Stimulated activated CD4-positive, alpha-beta T cell treated with anti-CD3 and anti-CD28 coated beads, Interleukin-2, amount 100 ng/mL, for 48 hours (primary cell): Measurements from ENCODE around the gene CDH23.

Experiments
- DNase-seq, 2 donors: peaks; one replicate each; pipeline ENCODE4 v3.0.0-alpha.2; 2020

The CDH23 gene

DNA sequence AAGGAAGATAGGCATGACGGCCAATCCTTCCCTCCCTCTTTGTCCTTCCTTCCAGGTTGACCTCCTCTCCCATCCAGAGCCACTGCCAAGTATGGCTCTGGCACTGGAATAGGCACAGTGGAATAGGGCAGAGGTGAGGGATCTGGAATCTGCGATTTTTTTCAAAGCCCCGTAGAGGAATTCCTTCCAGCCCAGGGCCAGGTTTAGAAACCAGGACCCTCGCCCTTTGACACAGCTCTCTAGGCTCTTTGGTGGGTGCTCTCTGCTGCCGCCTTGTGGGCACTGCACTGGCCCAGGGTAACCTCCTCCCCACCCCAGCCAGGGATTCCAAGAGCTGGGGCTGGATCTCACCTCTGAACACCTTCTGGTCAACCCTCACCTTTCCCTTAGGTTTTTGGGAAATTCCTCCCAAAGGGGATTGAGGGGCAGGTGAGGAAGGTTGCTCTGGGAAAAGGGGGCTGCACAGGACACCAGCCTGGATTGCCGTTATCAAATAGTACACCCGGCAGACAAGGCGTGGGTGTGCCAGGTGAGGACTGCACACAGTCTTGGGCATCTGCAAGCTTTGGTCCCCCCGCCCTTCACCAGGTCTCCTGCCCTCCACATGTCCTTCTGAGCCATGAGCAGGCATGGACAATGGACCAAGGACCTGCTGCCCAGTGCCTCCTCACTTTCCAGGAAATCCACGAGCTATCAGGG lies 300.1 kb downstream of the CDH23 start:
- DNase-seq: peak; percentile 65 to 73

DNA sequence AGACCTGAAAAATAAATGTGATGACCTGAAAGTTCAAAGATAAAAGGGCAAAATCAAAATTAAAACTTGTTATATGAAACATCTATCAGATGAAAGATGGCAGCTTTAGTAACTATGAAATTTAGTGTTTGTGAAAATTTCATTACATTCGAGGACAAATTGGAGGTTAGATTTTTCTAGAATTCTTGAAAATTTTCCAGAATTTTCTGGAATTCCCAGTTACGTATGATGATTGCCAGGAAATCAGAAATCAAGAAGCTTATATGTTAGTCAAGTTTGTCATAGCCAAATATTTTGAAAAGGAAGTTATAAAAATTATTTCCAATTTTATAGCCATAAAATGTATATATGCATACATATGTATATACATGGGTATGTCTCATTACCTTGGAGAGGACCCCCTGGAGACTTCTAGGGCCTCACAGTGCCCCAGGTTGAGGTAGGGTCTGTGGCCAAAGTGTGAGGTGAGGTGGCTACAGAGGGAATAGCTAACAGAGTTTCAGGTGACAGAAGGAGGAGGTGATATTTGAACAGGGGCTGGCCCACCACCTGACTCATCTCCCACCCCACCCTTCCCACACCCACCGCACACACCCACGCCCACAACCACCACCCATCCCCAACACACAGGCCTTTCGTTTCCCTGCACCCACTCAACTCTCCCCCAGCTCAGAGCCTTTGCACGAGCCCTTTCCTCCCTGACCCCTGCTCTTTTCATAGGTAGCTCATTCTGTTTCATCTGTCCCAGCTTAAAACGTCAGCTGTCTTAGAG lies 301.4 kb downstream of the CDH23 start:
- DNase-seq: no peak

DNA sequence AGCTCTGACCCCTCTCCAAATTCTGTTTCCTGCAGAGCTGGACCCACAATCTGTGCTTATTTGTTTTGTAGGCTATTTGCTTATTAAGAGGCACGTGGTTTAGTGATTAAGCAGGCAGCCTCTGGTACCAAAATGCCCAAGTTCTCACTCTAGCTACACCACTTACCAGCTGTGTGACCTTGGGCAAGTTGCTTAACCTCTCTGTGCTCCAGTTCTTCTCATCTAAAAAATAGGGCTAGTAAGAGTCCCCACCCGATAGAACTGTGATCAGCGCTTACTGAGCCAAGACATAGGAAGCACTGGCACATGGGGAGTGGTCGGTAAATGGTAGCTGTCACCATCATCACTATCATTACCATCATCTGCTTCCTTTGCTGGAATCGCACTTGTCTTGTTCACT lies 302.0 kb downstream of the CDH23 start:
- DNase-seq: no peak

DNA sequence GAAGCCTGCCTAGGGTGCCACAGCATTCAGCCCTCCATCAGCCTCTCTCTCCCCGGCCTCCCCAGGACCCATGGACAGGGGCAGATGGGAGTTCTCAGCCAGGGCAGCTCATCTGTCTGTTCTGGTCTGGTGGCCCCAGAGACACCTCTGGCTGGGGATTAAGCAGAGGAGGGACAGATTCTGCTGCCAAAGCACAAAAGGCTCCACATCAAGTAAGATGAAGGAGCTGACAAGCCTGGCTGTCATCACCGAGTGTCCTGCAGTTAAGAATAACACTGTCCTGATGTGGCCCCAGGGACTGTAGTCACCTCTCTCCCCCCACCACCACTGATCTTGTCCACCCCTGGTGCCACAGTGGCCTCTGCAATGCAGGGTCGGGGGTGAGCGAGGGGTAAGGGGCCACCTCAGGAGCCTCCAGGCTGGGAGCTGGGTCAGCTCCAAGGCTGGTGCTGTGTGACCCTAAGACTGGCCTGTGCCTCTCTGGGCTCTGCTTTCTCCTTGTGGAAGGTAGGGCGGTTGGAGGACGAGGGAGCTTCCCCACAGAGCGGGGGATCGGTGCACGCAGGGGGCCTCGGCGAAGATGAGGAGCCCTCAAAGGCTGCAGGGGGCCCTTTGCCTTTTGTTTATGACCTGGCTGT lies 304.1 kb downstream of the CDH23 start:
- no peak for DNase-seq

DNA sequence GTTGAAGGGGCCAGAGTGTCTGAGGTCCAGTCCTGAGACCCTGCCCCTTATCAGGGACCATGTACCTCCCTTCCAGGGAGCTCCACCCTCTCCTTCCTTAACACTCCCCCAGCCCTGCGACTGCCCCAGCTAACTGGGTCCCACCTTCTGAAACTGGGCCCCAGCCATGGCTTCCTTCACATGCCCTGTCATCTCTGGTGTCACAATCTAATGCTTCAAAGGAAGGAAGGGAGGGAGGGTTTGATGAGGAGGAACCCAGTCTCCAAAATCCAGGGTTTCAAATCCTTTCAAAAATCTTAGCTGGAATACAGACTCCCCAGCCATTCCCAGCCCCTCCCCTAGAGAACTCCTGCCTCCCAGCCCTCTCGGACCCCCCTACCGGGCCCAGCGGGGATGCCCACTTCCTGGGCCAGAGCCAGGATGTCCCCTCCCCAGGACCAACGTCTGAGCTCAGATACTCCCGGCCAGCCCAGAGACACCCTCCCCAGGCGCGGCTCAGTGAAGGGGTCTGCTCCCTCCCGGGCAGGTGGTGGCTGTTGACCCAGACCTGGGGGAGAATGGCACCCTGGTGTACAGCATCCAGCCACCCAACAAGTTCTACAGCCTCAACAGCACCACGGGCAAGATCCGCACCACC lies 304.9 kb downstream of the CDH23 start:
- DNase-seq: no peak

DNA sequence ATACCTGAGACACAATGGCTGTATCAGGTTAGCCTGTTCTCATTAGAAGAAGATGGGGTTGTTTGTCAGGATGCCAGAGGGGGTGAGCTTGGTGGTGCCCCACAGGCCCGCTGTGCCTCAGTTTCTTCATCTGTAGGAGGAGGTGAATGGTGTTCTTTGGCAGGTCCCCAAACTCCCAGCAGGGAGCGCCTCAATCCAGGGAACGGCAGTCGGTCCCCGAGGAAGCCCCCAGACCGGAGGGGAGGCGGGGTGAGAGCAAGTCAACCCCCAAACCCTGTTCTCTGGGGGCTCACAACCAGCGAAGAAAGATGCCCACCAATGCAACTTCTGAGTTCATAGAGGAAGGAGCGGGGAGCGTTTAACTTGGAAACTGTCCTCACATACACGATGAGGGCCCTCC lies 306.9 kb downstream of the CDH23 start:
- no peak for DNase-seq

DNA sequence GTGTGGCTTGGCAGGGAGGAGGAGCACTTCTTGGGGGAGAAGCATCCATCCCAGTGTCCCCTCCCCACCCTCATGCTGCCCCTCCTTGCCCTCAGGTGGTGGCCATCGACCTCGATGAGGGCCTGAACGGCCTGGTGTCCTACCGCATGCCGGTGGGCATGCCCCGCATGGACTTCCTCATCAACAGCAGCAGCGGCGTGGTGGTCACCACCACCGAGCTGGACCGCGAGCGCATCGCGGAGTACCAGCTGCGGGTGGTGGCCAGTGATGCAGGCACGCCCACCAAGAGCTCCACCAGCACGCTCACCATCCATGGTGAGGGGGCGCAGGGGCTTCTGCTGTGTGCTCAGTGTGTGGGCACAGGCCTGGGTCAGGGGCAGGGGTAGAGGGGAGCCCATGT lies 308.1 kb downstream of the CDH23 start:
- no peak for DNase-seq

DNA sequence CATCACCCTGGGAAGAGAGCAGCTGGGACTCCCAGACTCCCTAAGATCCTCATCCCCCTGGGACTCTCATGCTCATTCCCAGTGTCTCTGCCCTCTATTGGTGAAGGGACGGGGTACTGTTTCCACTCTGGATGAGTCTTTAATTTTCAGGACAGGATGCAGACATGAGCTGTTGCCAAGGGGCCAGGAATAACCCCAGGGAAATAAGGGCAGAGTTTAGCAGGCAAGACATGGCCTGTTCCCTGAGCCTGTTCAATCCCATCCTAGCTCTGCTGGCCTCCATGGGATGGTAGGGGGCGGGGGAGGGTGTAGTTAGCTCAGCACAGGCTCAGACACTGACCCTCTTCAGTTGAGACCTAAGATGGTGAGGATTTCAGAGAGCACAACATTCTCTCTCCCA lies 308.9 kb downstream of the CDH23 start:
- no peak for DNase-seq

DNA sequence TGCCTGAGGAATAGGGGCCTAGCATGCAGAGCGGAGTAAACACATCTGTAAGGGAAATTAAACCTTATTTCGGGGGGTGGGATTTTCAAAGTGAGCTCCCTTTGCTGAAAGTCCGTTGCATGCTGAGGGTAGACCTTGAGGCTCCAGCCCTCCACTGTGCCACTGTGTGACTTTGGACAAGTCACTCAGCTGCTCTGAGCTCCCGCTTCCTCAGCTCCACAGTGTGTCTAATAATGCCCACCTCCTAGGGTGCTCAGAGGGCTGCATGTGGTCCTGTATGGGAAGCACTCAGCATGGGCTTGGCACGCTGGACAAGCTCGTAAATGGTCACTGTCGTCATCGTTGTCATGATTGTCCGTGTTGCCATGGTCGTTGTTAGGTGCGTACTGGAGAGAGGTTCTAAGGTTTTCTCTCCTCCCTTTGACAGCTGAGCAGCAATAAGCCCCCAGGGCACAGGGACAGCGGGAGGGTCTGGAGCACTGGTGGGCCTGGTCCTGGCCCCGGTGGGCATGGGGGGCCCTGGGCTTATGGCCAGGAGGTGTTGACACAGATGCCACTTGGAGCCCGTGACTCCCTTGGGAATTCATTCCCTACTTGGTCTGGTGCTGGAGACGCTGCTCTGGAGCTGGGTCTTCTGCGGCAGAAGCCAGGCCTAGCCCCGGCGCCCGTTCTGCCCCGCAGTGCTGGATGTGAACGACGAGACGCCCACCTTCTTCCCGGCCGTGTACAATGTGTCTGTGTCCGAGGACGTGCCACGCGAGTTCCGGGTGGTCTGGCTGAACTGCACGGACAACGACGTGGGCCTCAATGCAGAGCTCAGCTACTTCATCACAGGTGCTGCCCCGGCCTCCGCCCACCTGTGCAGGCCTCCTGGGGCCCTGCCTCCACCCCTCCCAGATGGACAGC lies 309.7 kb downstream of the CDH23 start:
- DNase-seq: no peak

DNA sequence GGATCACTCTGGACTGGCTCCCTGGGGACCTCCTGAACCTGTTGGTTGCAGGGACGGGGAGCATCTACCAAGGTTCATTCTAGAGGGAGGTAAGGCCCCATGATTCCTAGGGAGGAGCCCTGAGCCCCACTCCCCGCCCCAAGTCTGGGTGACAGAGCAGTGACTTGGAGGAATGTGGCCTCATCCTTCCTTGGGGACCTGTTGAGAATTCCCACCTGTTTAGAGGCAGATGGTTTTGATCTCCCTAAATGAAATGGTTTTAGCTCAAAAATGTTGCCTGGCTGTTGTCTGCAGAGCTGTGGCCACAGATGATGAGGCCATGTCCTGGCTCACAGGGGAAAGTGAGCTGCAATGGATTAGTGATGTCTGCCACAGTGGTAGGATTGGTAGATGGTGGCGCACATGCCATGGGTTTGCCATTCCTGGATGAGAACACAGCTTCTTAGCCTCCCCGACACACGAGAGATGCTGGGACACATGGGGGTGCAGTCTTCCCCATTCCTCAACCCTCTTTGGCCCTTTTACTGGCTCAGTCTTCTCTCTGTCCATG lies 310.6 kb downstream of the CDH23 start:
- DNase-seq: no peak

DNA sequence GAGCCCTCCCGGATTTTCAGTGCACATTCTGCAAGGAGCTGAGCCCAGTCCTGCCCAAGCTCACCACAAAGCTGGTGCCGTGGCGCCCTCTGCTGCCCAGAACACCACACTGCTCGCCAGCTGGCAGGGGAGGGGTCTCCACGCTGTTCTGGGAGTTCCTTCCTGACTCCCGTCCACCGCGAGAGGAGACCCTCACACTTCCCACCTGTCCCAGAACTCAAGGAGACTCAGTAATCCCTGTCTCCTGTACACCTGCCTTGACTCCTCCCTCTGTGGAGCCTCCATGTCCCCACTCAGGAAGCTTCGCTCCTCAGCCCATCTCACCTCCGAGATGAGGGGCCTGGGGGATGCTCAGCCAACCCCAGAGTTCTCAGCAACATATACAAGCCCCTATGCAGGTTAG lies 311.6 kb downstream of the CDH23 start:
- peak; percentile 68 to 79 for DNase-seq

DNA sequence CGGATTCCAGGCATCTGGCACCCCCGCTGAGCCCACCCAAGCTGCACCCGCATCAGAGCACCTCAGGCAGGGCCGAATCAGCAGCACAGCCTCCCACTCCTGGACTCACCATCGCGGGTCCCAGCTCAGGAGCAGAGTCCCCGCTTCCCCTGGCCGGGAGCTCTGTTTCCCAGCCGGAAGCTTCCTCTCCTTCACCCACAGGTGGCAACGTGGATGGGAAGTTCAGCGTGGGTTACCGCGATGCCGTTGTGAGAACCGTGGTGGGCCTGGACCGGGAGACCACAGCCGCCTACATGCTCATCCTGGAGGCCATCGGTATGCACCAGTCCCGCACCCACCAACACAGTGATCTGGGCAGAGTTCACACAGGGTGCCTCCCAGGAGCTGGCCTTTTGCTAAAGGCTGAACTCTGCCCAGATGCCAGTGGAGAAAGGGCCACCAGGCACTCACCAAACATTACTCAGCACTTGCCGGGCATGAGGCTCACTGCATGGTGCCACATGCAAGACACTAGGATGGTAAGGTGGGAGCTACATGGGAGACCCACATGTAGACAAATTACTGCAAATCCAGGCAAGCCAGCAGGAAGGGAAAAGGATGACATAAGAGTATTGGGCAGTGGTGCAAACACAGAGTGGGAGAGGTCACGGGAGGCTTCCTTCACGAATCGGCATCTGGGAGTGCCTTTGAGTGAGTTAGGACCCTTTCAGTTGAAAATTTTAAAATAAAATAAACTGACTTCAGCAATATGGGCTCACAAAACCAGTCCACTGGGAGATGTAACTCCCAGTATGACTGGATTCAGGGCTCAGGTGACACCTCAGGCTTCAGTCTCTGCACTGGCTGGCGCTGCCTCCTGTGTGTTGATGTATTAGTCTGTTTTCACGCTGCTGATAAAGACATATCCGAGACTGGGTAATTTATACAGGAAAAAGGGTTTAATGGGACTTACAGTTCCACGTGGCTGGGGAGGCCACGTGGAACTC lies 312.5 kb downstream of the CDH23 start:
- no peak for DNase-seq

DNA sequence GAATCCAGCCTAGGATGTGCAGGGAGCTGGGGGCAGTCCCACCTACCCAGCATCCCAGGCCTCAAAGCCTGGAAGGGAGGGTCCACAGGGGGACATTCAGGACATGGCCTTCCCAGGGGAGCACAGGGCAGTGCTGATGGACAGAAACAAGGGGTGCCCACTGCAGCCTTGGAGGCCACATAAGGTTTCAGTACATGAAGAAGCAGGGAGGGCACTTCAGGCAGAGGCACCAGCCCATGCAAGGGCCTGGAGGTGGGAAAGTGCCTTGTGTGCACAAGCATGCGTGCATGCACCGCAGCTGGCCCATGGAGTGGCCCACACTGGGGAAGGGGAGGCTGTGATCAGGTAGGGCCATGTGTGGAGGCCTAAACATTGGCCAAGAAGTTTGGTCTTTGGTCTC lies 313.8 kb downstream of the CDH23 start:
- DNase-seq: no peak

DNA sequence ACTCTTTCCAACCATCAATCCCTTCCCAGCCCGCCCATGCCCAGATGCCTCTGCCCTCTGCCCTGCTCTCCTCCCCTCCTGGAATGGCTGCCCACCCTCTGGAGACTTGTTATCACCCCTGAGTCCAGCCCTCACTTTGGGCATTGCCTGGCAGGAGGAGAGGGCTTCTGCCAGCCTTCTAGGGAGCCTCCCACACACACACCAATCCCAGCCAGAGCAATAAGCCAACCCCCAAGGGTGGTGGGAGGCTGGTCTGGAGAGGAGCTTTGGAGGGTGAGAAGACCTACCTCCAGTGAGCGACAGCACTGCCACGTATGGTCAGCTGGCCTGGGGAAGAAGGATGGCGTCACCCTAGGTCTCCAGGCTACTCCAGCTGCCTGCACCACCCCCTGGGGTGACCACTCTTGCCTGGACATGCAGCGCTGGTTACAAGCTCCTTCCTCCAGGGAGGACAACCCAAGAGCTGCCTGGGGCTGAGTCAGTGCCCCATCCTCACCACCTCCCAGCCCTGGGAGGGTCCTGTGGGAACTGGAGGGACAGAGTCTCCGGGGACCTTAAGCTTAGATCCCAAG lies 314.4 kb downstream of the CDH23 start:
- DNase-seq: no peak

DNA sequence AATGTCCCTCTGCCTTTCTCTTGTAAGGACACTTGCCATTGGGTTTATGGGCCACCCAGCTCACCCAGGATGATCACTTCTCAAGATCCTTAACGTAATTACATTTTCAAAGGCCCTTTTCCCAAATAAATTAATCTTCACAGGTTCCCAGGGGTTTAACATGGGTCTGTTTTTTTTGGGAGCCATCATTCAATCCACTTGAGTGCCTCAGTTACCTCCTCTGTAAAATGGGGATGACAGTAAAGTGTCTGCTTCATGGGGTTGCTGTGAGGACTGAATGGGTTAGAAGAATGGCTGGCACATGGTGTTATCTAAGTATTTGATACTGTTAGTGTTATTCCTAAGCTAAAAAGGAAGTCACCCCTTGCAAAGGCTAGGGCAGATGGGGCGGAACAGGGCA lies 315.4 kb downstream of the CDH23 start:
- no peak for DNase-seq

DNA sequence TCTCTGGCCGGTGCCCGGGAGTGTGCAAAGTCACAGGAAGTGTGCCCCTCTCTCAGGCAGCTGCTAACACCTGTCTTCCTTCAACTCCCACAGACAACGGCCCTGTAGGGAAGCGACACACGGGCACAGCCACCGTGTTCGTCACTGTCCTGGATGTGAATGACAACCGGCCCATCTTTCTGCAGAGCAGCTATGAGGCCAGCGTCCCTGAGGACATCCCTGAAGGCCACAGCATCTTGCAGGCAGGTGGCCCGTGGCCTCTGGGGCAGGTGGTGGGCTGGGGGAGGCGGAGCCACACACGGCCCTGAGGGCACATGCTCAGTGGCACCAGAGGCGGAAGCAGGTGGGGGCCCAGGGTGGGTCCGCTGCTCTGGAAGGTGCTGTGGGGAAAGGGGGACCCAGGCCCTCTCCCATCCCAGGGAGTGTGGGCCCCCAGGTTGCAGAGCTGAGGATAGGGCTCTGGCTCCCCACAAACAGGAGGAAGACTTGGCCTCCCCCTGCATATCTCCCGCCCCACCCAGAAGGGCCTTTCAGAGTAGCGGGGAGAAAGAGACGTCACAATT lies 315.9 kb downstream of the CDH23 start:
- DNase-seq: no peak

DNA sequence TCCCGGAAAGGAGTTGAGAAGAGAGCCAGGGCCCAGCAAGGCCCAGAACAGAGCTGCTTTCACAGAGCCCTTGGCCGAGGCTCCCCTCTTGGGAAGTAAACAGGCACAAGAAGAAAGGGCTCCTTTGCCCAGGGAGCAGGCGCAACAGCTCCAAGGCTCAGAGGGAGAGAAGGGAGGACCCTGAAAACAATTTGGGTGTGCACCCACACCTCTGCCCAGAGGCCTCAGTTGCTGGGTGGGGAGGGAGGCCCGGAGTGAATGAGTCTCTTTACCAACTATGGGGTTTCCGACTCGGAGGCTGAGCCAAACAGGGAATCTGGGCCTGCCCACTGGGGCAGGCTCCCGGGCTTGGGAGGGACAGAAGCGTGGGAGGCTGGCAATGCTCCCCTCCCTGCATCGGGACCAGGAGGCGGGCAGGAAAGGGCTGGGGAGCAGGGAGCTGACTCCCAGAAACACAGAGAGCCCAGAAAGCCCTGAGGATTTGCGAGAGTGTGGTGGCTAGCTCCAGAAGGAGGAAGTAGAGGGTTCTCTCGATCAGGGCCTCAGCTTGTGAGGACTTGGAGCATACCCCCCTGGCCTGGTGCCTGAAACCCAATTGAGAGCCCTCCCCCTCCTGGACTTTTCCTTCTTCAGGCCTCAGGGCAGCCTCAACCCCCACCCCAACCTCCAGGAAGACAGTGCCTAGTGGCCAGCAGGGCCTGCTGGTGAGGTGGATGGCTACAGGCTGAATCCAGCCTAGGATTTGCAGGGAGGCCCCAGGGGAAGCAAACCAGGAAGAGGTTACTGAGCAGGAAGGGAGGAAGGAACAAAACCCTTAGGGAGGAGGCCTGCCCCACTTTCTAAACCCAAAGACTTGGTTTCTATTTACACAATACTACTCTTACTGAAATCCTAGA lies 316.7 kb downstream of the CDH23 start:
- no peak for DNase-seq

DNA sequence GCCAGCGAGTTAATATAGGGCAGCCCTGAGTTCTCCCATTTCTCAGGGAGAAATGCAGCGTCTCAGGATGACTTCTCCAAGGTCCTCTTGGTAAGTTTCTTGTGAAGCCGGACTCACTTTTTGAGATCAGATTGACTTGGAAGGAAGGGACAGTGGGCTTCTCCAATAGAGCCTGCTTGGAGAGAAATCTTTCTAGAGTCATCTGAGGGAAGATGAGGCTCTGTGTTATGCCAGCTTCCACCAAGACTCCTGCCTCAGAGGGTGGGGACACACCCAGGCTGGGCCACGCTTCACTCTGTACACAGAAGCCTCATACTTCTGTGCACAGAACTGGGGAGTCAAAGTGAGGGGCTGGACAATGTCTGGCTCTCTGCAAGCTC lies 317.3 kb downstream of the CDH23 start:
- no peak for DNase-seq

DNA sequence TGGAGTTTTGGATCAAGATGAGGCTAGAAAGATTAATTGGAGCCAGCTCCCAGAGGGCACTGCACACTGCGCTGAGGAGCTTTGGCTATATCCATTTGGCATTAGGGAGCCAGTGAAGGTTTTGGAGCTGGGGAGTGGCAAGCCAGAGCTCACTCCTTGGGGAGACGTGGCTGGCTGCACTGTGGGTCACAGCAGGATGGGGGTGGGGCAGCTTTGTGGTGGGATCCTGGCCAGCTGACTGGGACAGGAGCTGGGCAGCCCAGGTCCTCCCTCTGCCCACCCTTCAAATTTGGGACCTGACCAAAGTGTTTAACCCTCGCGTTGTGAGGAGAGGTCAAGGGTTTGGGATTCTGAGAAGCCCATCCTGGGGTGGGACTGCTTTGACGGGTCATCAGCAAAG lies 317.9 kb downstream of the CDH23 start:
- no peak for DNase-seq
